Activated B cell treated with CpG ODN at 0.5 μM for 24 hours (primary cell): Measurements from ENCODE around the gene KAT14. TPM values are rescaled to one million over a fixed set of nuclear protein-coding genes. Genes with fewer than 3 reads are reported as not detected.
"Not testable (repeated sequence)": the region's sequence is repeated elsewhere in the genome, so short reads cannot be mapped to it uniquely, and the experiment has no call there.

ENCODE experiments used
- ATAC-seq: fragments of 200-7000 bp; cut with Tn5 transposase; one replicate; pipeline ENCODE4 v1.10.0; 2021; ENCODE audit warnings: low read depth, mild to moderate bottlenecking, moderate library complexity
- CTCF ChIA-PET: fragments of 350-600 bp; sonication (Branson Sonifier 250); formaldehyde crosslinking; loops from one replicate; lab custom pipeline; 2021; ENCODE audit warnings: antibody characterized with exemption; lab: Charles Lee
- POLR2A ChIA-PET: fragments of 350-600 bp; sonication (Branson Sonifier 250); formaldehyde crosslinking; loops from one replicate; lab custom pipeline; 2021; ENCODE audit warnings: antibody characterized with exemption; lab: Charles Lee
- DNase-seq: peaks from one replicate; pipeline ENCODE4 v3.0.0; 2022
- H3K27ac Mint-ChIP-seq: one replicate; pipeline ENCODE4 v1.8.0; 2020; ENCODE audit warnings: mixed read lengths
- H3K27me3 Mint-ChIP-seq: one replicate; pipeline ENCODE4 v1.8.0; 2021; ENCODE audit warnings: mixed read lengths
- H3K36me3 Mint-ChIP-seq: one replicate; pipeline ENCODE4 v1.8.0; 2021; ENCODE audit warnings: low read depth, mixed read lengths
- H3K4me1 Mint-ChIP-seq: one replicate; pipeline ENCODE4 v1.8.0; 2021; ENCODE audit warnings: mixed read lengths
- H3K4me3 Mint-ChIP-seq: one replicate; pipeline ENCODE4 v1.8.0; 2020; ENCODE audit warnings: mild to moderate bottlenecking, mixed read lengths
- H3K9me3 Mint-ChIP-seq: one replicate; pipeline ENCODE4 v1.8.0; 2020; ENCODE audit warnings: mixed read lengths
- intact Hi-C: fragments of 100-400 bp; cut with micrococcal nuclease; formaldehyde crosslinking; loops from one replicate; pipeline ENCODE4 v1.15.1; 2024
- total RNA-seq: library from RNA; stranded (reverse); gene quantifications from 2 replicates; pipeline ENCODE4 v1.2.3, GENCODE V29; 2022
- TF ChIP-seq, protein P1 (sequence below): fragments of 200-600 bp; IDR thresholded peaks from one replicate; pipeline ENCODE4 v1.8.0; 2022; ENCODE audit warnings: antibody characterized with exemption, mild to moderate bottlenecking

The KAT14 gene
- total RNA-seq, 1 donor from 2014 or later, result 15.6 TPM

- ChIA-PET POLR2A (no interaction called here), CTCF (no interaction called here)
- no peaks in the 10 kb centered on the region for H3K4me1 Mint-ChIP-seq
- no peaks in the 10 kb centered on the region for H3K27me3 Mint-ChIP-seq
- H3K36me3 Mint-ChIP-seq, result peaks cover 61% of the 10 kb centered on the region
- H3K9me3 Mint-ChIP-seq, result no peaks in the 10 kb centered on the region
- intact Hi-C loops, result no loop called here
- TF ChIP-seq, protein P1, sequence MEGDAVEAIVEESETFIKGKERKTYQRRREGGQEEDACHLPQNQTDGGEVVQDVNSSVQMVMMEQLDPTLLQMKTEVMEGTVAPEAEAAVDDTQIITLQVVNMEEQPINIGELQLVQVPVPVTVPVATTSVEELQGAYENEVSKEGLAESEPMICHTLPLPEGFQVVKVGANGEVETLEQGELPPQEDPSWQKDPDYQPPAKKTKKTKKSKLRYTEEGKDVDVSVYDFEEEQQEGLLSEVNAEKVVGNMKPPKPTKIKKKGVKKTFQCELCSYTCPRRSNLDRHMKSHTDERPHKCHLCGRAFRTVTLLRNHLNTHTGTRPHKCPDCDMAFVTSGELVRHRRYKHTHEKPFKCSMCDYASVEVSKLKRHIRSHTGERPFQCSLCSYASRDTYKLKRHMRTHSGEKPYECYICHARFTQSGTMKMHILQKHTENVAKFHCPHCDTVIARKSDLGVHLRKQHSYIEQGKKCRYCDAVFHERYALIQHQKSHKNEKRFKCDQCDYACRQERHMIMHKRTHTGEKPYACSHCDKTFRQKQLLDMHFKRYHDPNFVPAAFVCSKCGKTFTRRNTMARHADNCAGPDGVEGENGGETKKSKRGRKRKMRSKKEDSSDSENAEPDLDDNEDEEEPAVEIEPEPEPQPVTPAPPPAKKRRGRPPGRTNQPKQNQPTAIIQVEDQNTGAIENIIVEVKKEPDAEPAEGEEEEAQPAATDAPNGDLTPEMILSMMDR, result no peak
- ATAC-seq (no peak), DNase-seq (no peak)
- H3K4me3 Mint-ChIP-seq, result no peak overlapping the region
- H3K27ac Mint-ChIP-seq, result no peak overlapping the region
These were observed 50.8 kb downstream of the KAT14 start for GRCh38 chr20:18188434-18188833.

DNA sequence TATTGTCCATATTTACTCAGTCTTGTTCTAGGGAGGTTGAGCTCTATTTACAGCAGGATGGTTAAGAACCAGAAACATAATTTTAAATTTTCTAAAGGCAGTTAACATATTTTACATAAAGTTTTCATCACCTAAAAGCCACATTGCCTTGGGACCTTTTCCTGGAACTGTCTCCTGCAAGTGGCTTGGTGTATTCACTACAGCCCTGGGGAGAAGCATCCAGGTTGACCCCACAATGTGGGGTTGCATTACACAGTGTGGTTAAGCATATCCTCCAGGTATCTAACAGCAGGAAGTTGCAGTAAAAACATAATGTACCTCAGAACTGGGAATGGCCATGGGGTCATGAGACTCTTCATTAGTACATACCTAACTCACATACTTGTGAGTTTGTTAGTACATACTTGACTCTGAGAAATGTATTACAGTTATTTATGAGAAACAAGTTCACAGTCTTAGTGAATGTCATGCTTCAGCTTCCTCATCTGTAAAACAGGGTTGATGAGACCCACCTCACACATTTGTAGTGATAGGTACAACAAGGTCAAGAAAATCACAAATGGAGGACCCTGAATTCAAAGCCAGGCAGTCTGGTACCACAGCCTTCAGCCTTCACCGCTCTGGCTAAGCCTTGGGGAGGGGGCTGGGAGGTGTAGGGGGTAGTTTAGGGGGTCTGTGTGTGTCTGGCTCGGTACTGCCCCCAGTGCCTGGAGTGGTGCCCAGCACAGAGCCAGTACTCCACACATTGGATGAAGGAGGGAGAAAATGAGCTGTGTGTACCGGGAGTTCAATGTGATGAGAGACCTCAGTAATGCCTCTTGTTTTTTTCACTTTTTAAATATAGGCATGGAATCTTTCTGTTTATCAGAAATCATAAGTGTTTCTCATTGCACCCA, 52.9 kb downstream of the KAT14 start:
- peaks cover 42% of the 10 kb centered on the region for H3K36me3 Mint-ChIP-seq
- no peaks in the 10 kb centered on the region for H3K27me3 Mint-ChIP-seq
- ATAC-seq (no peak), DNase-seq (no peak)
- TF ChIP-seq, protein P1, result no peak
- intact Hi-C loops, result no loop called here
- ChIA-PET POLR2A (no interaction called here), CTCF (no interaction called here)
- H3K27ac Mint-ChIP-seq, result no peak overlapping the region
- no peaks in the 10 kb centered on the region for H3K4me1 Mint-ChIP-seq
- H3K4me3 Mint-ChIP-seq, result no peak overlapping the region
- H3K9me3 Mint-ChIP-seq, result no peaks in the 10 kb centered on the region

DNA sequence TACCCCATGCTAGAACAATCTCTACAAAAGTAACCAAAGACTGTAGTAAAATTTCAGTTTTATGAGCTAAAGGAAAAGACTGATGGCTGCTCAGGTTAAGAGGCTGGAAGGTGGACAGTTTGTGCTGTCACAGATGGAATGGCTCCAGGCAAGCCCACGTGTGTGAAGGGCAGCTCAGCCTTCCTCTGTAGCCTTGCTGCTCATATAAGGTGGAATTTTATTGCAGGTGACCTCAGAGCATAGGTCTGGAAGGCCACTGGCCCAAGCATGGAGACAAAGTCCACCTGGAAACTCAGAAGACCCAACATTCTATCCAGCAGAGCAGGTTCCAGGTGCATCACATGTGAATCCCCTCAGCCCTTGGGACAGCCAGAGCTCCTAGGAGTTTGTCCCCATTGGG, 53.6 kb downstream of the KAT14 start:
- POLR2A ChIA-PET, result no interaction called here
- Mint-ChIP-seq H3K4me3 (no peak overlapping the region), H3K36me3 (peaks cover 36% of the 10 kb centered on the region), H3K27me3 (no peaks in the 10 kb centered on the region), H3K4me1 (no peaks in the 10 kb centered on the region), H3K9me3 (no peaks in the 10 kb centered on the region), H3K27ac (no peak overlapping the region)
- TF ChIP-seq, protein P1, result no peak
- CTCF ChIA-PET, result no interaction called here
- DNase-seq (no peak), ATAC-seq (no peak)
- intact Hi-C loops, result no loop called here

DNA sequence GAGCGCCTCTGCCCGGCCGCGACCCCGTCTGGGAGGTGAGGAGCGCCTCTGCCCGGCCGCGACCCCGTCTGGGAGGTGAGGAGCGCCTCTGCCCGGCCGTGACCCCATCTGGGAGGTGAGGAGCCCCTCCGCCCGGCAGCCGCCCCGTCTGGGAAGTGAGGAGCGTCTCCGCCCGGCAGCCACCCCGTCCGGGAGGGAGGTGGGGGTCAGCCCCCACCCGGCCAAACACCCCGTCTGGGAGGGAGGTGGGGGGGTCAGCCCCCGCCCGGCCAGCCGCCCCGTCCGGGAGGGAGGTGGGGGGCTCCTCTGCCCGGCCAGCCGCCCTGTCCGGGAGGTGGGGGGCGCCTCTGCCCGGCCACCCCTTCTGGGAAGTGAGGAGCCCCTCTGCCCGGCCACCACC, 56.8 kb downstream of the KAT14 start:
- DNase-seq, intact Hi-C loops, H3K4me1 Mint-ChIP-seq, ATAC-seq, H3K27me3 Mint-ChIP-seq, H3K9me3 Mint-ChIP-seq, POLR2A ChIA-PET, H3K4me3 Mint-ChIP-seq, CTCF ChIA-PET, H3K36me3 Mint-ChIP-seq, H3K27ac Mint-ChIP-seq: not testable (repeated sequence)

- no peaks in the 10 kb centered on the region for H3K27me3 Mint-ChIP-seq
- no peaks in the 10 kb centered on the region for H3K4me1 Mint-ChIP-seq
- peaks cover 1% of the 10 kb centered on the region for H3K36me3 Mint-ChIP-seq
- TF ChIP-seq, protein P1, result no peak
- intact Hi-C loops, result no loop called here
- peaks cover 2% of the 10 kb centered on the region for H3K9me3 Mint-ChIP-seq
- no peak for DNase-seq
- no peak overlapping the region for H3K27ac Mint-ChIP-seq
- H3K4me3 Mint-ChIP-seq, result no peak overlapping the region
- ChIA-PET POLR2A (no interaction called here), CTCF (no interaction called here)
- ATAC-seq, result no peak
These were observed 58.3 kb downstream of the KAT14 start for GRCh38 chr20:18195931-18196330.
